ENCODE results near the gene RNFT1.
"Not testable (repeated sequence)": the region's sequence is repeated elsewhere in the genome, so short reads cannot be mapped to it uniquely, and the experiment has no call there.

Gene RNFT1

GRCh38 chr17:59972778-59973177, 8.2 kb upstream of the RNFT1 start:
- Histone ChIP-seq H3K27ac (no peak overlapping the region), H3K4me3 (ENCODE audit: low read depth, low read length) (no peak overlapping the region), H3K27me3 (ENCODE audit: insufficient read depth, low read depth, severe bottlenecking) (no peaks in the 10 kb centered on the region), H3K9me3 (ENCODE audit: severe bottlenecking) (peaks cover 3% of the 10 kb centered on the region), H3K36me3 (no peaks in the 10 kb centered on the region)
- TF ChIP-seq, protein P1, sequence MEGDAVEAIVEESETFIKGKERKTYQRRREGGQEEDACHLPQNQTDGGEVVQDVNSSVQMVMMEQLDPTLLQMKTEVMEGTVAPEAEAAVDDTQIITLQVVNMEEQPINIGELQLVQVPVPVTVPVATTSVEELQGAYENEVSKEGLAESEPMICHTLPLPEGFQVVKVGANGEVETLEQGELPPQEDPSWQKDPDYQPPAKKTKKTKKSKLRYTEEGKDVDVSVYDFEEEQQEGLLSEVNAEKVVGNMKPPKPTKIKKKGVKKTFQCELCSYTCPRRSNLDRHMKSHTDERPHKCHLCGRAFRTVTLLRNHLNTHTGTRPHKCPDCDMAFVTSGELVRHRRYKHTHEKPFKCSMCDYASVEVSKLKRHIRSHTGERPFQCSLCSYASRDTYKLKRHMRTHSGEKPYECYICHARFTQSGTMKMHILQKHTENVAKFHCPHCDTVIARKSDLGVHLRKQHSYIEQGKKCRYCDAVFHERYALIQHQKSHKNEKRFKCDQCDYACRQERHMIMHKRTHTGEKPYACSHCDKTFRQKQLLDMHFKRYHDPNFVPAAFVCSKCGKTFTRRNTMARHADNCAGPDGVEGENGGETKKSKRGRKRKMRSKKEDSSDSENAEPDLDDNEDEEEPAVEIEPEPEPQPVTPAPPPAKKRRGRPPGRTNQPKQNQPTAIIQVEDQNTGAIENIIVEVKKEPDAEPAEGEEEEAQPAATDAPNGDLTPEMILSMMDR (IDR thresholded peaks at IDR 0.05; ENCODE audit: low read depth, low read length): no peak
- DNase-seq: no peak

DNA sequence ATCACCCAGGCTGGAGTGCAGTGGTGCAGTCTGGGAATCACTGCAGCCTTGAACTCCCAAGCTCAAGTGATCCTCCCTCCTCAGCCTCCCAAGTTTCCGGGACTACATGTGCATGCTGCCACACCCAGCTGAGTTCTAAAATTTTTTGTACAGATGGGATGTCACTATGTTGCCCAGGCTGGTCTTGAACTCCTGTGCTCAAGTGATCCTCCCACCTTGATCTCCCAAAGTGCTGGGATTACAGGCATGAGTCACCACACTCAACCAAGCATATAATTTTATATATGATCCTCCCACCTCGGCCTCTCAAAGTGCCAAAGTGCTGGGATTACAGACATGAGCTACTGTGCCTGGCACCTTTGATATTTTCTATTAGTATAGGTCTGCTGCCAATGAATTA, 7.2 kb upstream of the RNFT1 start:
- not testable (repeated sequence) for H3K4me3 ChIP-seq (ENCODE audit: low read depth, low read length); H3K9me3 ChIP-seq (ENCODE audit: severe bottlenecking); H3K36me3 ChIP-seq; DNase-seq; H3K27ac ChIP-seq; H3K27me3 ChIP-seq (ENCODE audit: insufficient read depth, low read depth, severe bottlenecking)

DNA sequence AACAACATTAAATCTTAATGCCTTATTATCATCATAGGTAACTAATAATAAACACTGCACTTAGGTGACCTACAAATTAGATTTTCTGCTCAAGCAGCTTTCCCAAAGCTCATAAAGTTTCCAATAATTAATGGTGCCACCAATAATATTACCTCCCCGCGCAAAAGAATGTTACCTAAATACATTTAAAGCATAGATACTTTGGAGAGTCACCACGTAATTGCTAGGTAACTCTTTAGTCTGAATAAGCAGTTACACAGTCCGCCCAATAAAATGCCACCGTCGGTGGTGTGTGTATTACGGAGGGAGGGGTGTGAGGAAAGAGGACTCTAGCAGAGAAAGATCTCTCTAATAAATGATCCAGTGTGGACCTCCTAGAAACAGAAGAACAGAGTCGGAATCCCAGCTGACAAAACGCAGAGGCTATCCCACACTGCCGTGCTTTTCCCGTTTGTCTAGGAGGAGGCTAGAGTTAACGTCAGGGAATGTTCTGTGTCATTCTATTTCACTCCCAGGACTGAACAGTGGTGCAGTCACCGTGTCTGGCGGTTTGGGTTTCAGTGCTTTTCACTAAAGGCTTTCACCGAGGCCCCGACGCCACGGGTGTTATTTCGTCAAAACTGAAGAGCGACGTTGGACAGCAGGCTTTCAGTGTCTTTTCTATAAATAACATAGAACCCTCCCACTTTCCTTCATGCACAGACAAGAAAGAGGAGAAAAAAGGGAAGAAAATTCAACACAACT, 630 bp downstream of the RNFT1 start:
- Histone ChIP-seq H3K27ac (peak overlapping the region; percentile 66), H3K36me3 (peaks cover 5% of the 10 kb centered on the region; the same call in 1 of the 2 replicates), H3K27me3 (ENCODE audit: insufficient read depth, low read depth, severe bottlenecking) (no peaks in the 10 kb centered on the region), H3K9me3 (ENCODE audit: severe bottlenecking) (no peaks in the 10 kb centered on the region), H3K4me3 (ENCODE audit: low read depth, low read length) (peak overlapping the region; percentile 93)
- TF ChIP-seq, protein P1 (IDR thresholded peaks at IDR 0.05; ENCODE audit: low read depth, low read length): no peak
- peak; percentile 30 for DNase-seq

- no peak for DNase-seq
- no peaks in the 10 kb centered on the region for H3K9me3 ChIP-seq (ENCODE audit: severe bottlenecking)
- TF ChIP-seq, protein P1 (IDR thresholded peaks at IDR 0.05; ENCODE audit: low read depth, low read length): no peak
- H3K27ac ChIP-seq: no peak overlapping the region
- H3K27me3 ChIP-seq (ENCODE audit: insufficient read depth, low read depth, severe bottlenecking): no peaks in the 10 kb centered on the region
- H3K36me3 ChIP-seq: peaks cover 5% of the 10 kb centered on the region; the same call in 1 of the 2 replicates
- H3K4me3 ChIP-seq (ENCODE audit: low read depth, low read length): no peak overlapping the region
These were observed 1.7 kb downstream of the RNFT1 start for GRCh38 chr17:59962739-59963318.

DNA sequence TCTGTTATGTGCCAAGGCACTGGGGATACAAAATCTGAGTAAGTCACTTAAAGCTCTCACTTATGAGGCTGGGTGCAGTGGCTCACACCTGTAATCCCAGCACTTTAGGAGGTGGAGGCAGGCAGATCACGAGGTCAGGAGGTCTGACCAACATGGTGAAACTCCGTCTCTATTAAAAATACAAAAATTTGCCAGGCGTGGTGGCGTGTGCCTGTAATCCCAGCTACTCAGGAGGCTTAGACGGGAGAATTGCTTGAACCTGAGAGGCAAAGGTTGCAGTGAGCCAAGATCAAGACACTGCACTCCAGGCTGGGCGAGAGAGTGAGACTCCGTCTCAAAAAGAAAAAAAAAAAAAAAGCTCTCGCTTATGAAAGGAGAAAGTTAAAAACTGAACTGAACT, 5.0 kb downstream of the RNFT1 start:
- not testable (repeated sequence) for DNase-seq; H3K9me3 ChIP-seq (ENCODE audit: severe bottlenecking); H3K36me3 ChIP-seq

GRCh38 chr17:59954856-59955255, 9.7 kb downstream of the RNFT1 start:
- Histone ChIP-seq H3K27me3 (ENCODE audit: insufficient read depth, low read depth, severe bottlenecking) (no peaks in the 10 kb centered on the region), H3K27ac (no peak overlapping the region), H3K9me3 (ENCODE audit: severe bottlenecking) (no peaks in the 10 kb centered on the region), H3K4me3 (ENCODE audit: low read depth, low read length) (no peak overlapping the region), H3K36me3 (peaks cover 5% of the 10 kb centered on the region)
- TF ChIP-seq, protein P1 (IDR thresholded peaks at IDR 0.05; ENCODE audit: low read depth, low read length): no peak
- DNase-seq: no peak

More for the DNA sequence above, 5.0 kb downstream of the RNFT1 start:
- not testable (repeated sequence) for H3K4me3 ChIP-seq (ENCODE audit: low read depth, low read length); H3K27me3 ChIP-seq (ENCODE audit: insufficient read depth, low read depth, severe bottlenecking); H3K27ac ChIP-seq
